Activated CD4-positive, alpha-beta T cell treated with anti-CD3 and anti-CD28 coated beads, Interleukin-2, amount 50 U/mL, for 16 hours (primary cell): ENCODE data around the gene ACTR6.
A peak's percentile ranks its signal among the peaks of the same experiment; 100 is the strongest.
"Not testable (repeated sequence)": the region's sequence is repeated elsewhere in the genome, so short reads cannot be mapped to it uniquely, and the experiment has no call there.

ENCODE experiments used
- DNase-seq: peaks from one replicate; pipeline ENCODE4 v3.0.0-alpha.2; 2020

The ACTR6 gene

GRCh38 chr12:100200463-100201181, at the start of gene ACTR6:
Gene ACTR6 (plus strand): TSS chr12:100200815. CDS start chr12:100200852, 37 bp downstream.
- peak; percentile 97 for DNase-seq

- no peak for DNase-seq
Observed at GRCh38 chr12:100151769-100152168, 48.8 kb upstream of the ACTR6 start.

- DNase-seq = no peak
Observed at GRCh38 chr12:100153131-100153530, 47.5 kb upstream of the ACTR6 start.

GRCh38 chr12:100154474-100155247, 46.0 kb upstream of the ACTR6 start:
- peak; percentile 81 for DNase-seq

- DNase-seq = no peak
Observed at GRCh38 chr12:100156731-100157426, 43.7 kb upstream of the ACTR6 start.

GRCh38 chr12:100157427-100157821, 43.2 kb upstream of the ACTR6 start:
- no peak for DNase-seq

- DNase-seq = no peak
Observed at GRCh38 chr12:100158535-100158934, 42.1 kb upstream of the ACTR6 start.

GRCh38 chr12:100159391-100160104, 41.1 kb upstream of the ACTR6 start:
- DNase-seq = no peak

GRCh38 chr12:100163416-100164152, 37.0 kb upstream of the ACTR6 start:
- DNase-seq = peak; percentile 83

- no peak for DNase-seq
Observed at GRCh38 chr12:100164153-100164704, 36.4 kb upstream of the ACTR6 start.

GRCh38 chr12:100165356-100165755, 35.3 kb upstream of the ACTR6 start:
- DNase-seq = no peak

GRCh38 chr12:100166232-100166631, 34.4 kb upstream of the ACTR6 start:
- no peak for DNase-seq

GRCh38 chr12:100168562-100168961, 32.1 kb upstream of the ACTR6 start:
- no peak for DNase-seq

GRCh38 chr12:100169345-100169744, 31.3 kb upstream of the ACTR6 start:
- no peak for DNase-seq

- no peak for DNase-seq
Observed at GRCh38 chr12:100170313-100170858, 30.2 kb upstream of the ACTR6 start.

- DNase-seq = no peak
Observed at GRCh38 chr12:100171248-100171647, 29.4 kb upstream of the ACTR6 start.

GRCh38 chr12:100173111-100173510, 27.5 kb upstream of the ACTR6 start:
- DNase-seq = no peak

- DNase-seq = no peak
Observed at GRCh38 chr12:100174495-100174894, 26.1 kb upstream of the ACTR6 start.

- not testable (repeated sequence) for DNase-seq
Observed at GRCh38 chr12:100176493-100176892, 24.1 kb upstream of the ACTR6 start.

- no peak for DNase-seq
Observed at GRCh38 chr12:100179252-100179651, 21.4 kb upstream of the ACTR6 start.

GRCh38 chr12:100184549-100185145, 16.0 kb upstream of the ACTR6 start:
- DNase-seq = no peak
